Fibroblast of lung (primary cell): ENCODE results near the gene FUBP3. TPM values are rescaled to one million over a fixed set of nuclear protein-coding genes. Genes with fewer than 3 reads are reported as not detected.

Experiments
- DNase-seq, 2 donors: peaks; one replicate each; pipeline versions ENCODE4 v3.0.0 to v3.0.0-alpha.2; 2010; ENCODE audit warnings: low read depth in 2 of 2
- H2AFZ ChIP-seq: 2 replicates; pipeline ENCODE4 v1.5.1; 2012; ENCODE audit warnings: low read length, control low read depth, inconsistent platforms
- H3K27ac ChIP-seq: 2 replicates; pipeline ENCODE4 v1.5.1; 2011; ENCODE audit warnings: low read length, control low read depth; ENCODE audit not compliant: insufficient read depth
- H3K27me3 ChIP-seq: 2 replicates; pipeline ENCODE4 v1.5.1; 2011; ENCODE audit warnings: mild to moderate bottlenecking, low read length; ENCODE audit not compliant: control insufficient read depth, insufficient read depth
- H3K36me3 ChIP-seq: 2 replicates; pipeline ENCODE4 v1.5.1; 2011; ENCODE audit warnings: low read length; ENCODE audit not compliant: control insufficient read depth, insufficient read depth
- H3K4me1 ChIP-seq: 2 replicates; pipeline ENCODE4 v1.5.1; 2011; ENCODE audit warnings: low read length; ENCODE audit not compliant: control insufficient read depth, insufficient read depth; ENCODE audit errors: extremely low read depth
- H3K4me2 ChIP-seq: 2 replicates; pipeline ENCODE4 v1.5.1; 2011; ENCODE audit warnings: low read length, control low read depth; ENCODE audit not compliant: insufficient read depth; ENCODE audit errors: extremely low read depth
- H3K4me3 ChIP-seq, 4 experiments: fragments of 200-600 bp in 1 of 4; sonication (generic) in 1 of 4; replicated peaks in 1 of 4; 2 replicates each; pipeline ENCODE4 v1.5.1; 2011 to 2016; ENCODE audit warnings: low read length in 4 of 4, low read depth in 3 of 4, mild to moderate bottlenecking in 3 of 4, control low read depth in 2 of 4, inconsistent platforms in 1 of 4, mixed read lengths in 1 of 4; ENCODE audit not compliant: insufficient read depth in 1 of 4; ENCODE audit errors: control extremely low read depth in 1 of 4
- H3K79me2 ChIP-seq: 2 replicates; pipeline ENCODE4 v1.5.1; 2012; ENCODE audit warnings: mild to moderate bottlenecking, low read length, inconsistent platforms; ENCODE audit not compliant: control insufficient read depth, insufficient read depth
- H3K9ac ChIP-seq: 2 replicates; pipeline ENCODE4 v1.5.1; 2011; ENCODE audit warnings: mild to moderate bottlenecking, low read length, control low read depth; ENCODE audit not compliant: insufficient read depth
- H3K9me3 ChIP-seq: 2 replicates; pipeline ENCODE4 v1.5.1; 2012; ENCODE audit warnings: low read depth, low read length; ENCODE audit not compliant: control insufficient read depth, insufficient read depth
- H4K20me1 ChIP-seq: 2 replicates; pipeline ENCODE4 v1.5.1; 2011; ENCODE audit warnings: low read length; ENCODE audit not compliant: control insufficient read depth, insufficient read depth; ENCODE audit errors: extremely low read depth
- EZH2 ChIP-seq: IDR thresholded peaks from 2 replicates; pipeline ENCODE4 v1.5.1; 2012; ENCODE audit warnings: low read length, control low read depth, mild to moderate bottlenecking; ENCODE audit errors: missing control alignments
- polyA plus RNA-seq, 2 donors: library from polyadenylated mRNA; depleted of rRNA in 1 of 2; stranded (reverse) in 1 of 2; unstranded in 1 of 2; fragments of >200 nt; gene quantifications; 2 replicates each; pipeline ENCODE4 v1.2.1, GENCODE V29; 2011 to 2012; ENCODE audit warnings: missing spikeins in 1 of 2
- total RNA-seq: library from RNA; depleted of rRNA; stranded (reverse); fragments of >200 nt; gene quantifications from 2 replicates; pipeline ENCODE4 v1.2.1, GENCODE V29; 2014
- TF ChIP-seq, protein P1 (sequence below), 2 donors: IDR thresholded peaks in 1 of 2; conservative IDR thresholded peaks in 1 of 2; 1 replicate in 1 of 2; 2 replicates in 1 of 2; pipeline ENCODE4 v1.5.1; 2011 to 2012; ENCODE audit warnings: low read length in 2 of 2, control low read depth in 1 of 2, inconsistent platforms in 1 of 2, low read depth in 1 of 2, mild to moderate bottlenecking in 1 of 2

The FUBP3 gene
- total and polyA plus RNA-seq, 2 donors (not counting 1 experiment from before 2014, with no cell fraction given), result 35.7 to 36.2 TPM

DNA sequence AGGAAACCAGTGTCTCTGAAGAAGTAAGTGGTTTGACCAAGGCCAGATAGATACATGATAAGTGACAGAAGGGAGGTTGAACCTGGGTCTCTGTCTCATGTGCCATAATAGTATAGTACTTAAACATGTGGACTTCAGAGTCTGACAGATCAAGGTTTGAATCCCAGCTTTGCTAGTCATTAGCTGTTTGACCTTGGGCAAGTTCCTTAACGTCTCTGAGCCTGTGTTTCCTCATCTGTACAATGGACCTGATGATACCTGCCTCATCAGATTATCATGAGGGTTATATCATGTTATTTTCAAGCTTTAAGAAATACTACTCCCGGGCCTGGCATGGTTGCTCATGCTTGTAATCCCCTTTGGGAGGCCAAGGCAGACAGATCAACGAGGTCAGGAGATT is 24.9 kb downstream of the FUBP3 start:
- Histone ChIP-seq H3K9ac (no peak overlapping the region), H3K27me3 (no peaks in the 10 kb centered on the region), H3K36me3 (peaks cover 2% of the 10 kb centered on the region), H3K27ac (no peak overlapping the region), H3K4me3 (no peak overlapping the region), H3K4me1 (no peaks in the 10 kb centered on the region), H2AFZ (no peak overlapping the region), H4K20me1 (no peaks in the 10 kb centered on the region), H3K4me2 (no peak overlapping the region), H3K9me3 (no peaks in the 10 kb centered on the region), H3K79me2 (peaks cover 1% of the 10 kb centered on the region)
- no peak for TF ChIP-seq EZH2
- TF ChIP-seq, protein P1, sequence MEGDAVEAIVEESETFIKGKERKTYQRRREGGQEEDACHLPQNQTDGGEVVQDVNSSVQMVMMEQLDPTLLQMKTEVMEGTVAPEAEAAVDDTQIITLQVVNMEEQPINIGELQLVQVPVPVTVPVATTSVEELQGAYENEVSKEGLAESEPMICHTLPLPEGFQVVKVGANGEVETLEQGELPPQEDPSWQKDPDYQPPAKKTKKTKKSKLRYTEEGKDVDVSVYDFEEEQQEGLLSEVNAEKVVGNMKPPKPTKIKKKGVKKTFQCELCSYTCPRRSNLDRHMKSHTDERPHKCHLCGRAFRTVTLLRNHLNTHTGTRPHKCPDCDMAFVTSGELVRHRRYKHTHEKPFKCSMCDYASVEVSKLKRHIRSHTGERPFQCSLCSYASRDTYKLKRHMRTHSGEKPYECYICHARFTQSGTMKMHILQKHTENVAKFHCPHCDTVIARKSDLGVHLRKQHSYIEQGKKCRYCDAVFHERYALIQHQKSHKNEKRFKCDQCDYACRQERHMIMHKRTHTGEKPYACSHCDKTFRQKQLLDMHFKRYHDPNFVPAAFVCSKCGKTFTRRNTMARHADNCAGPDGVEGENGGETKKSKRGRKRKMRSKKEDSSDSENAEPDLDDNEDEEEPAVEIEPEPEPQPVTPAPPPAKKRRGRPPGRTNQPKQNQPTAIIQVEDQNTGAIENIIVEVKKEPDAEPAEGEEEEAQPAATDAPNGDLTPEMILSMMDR (conservative IDR thresholded peaks at IDR 0.05 in 1 of 2, IDR thresholded peaks at IDR 0.05 in 1 of 2; ENCODE audit: low read depth in 1 of 2, low read length in 2 of 2), result no peak
- DNase-seq, result no peak

DNA sequence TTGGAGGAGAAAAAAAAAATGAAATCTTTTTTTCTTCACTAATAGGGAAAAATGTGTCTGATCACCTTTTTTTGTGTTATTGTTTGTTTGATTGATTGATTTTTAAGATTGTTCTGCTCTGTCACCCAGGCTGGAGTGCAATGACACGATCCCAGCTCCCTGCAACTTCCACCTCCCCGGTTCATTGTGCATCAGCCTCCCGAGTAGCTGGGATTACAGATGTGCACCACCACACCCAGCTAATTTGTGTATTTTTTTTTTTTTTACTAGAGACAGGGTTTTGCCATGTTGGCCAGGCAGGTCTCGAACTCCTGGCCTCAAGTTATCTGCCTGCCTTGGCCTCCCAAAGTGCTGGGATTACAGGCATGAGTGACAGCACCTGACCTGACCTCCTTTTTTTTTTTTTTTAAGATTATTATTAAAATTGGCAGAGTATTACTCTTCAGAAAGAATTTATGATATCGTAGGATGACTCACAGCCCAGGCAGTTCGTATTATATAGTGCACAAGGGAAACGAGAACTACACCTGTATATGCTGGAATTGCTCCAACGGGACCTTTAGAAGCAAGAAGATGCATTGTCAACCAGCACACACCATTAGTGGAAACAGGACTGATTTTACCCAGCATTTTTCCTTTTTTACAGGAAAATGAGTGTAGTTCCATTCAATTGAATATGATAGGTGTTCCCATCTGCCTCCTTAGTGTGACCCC is 27.7 kb downstream of the FUBP3 start:
- Histone ChIP-seq H3K9ac (no peak overlapping the region), H3K4me3 (no peak overlapping the region), H3K36me3 (no peaks in the 10 kb centered on the region), H2AFZ (no peak overlapping the region), H3K4me2 (peak overlapping the region; percentile 9), H3K27ac (no peak overlapping the region), H3K9me3 (no peaks in the 10 kb centered on the region), H3K27me3 (no peaks in the 10 kb centered on the region), H3K4me1 (no peaks in the 10 kb centered on the region), H3K79me2 (peaks cover 3% of the 10 kb centered on the region), H4K20me1 (no peaks in the 10 kb centered on the region)
- TF ChIP-seq, protein P1 (conservative IDR thresholded peaks at IDR 0.05 in 1 of 2, IDR thresholded peaks at IDR 0.05 in 1 of 2; ENCODE audit: low read depth in 1 of 2, low read length in 2 of 2), result no peak
- TF ChIP-seq EZH2, result no peak
- DNase-seq, result peak in 1 of 2 donors; percentile 34

DNA sequence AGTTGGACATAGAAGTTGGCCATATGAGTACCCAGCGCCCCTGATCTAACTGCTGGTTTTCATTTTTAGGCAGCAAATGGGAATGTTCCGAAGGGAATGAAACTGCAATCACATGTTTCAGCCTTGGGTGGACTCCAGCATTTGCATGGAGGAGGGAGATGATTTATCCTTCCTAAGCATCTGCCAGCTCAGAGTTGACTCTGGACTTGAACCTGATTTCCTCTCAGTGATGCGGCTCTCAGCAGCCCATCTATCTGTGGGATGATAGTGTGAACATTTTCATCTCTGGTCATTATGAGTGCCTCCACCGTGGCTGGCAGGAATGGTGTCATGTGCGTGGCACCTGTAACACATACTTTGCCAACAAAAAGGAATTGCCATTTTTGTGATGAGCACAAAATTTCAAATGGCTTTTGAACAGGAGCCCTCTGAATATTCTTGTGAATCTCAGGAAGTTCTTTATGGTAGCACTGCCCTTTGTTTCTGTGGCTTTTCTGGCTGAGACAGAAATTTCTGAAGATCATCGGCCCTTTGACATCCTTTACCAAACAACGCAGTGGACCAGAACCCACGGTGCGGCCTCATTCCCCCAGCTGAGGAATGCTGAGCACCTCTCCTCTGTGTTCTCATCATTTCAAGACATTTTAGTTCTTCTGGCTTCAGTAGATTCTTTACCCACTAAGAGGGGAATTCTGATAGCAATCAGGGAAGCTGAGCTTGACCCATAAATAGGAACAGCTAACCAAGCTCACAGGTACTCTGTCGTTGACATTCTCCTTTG is 28.5 kb downstream of the FUBP3 start:
- TF ChIP-seq, protein P1 (conservative IDR thresholded peaks at IDR 0.05 in 1 of 2, IDR thresholded peaks at IDR 0.05 in 1 of 2; ENCODE audit: low read depth in 1 of 2, low read length in 2 of 2), result no peak
- no peak for TF ChIP-seq EZH2
- Histone ChIP-seq H4K20me1 (no peaks in the 10 kb centered on the region), H3K9ac (no peak overlapping the region), H3K9me3 (no peaks in the 10 kb centered on the region), H2AFZ (no peak overlapping the region), H3K4me1 (no peaks in the 10 kb centered on the region), H3K79me2 (peaks cover 3% of the 10 kb centered on the region), H3K4me2 (peak overlapping the region; percentile 9), H3K36me3 (peaks cover 1% of the 10 kb centered on the region), H3K27me3 (no peaks in the 10 kb centered on the region), H3K4me3 (no peak overlapping the region), H3K27ac (no peak overlapping the region)
- DNase-seq, result peak; percentile 38 to 56
